Stimulated activated CD8-positive, alpha-beta memory T cell treated with anti-CD3 and anti-CD28 coated beads, Interleukin-15, amount 100 ng/mL, for 48 hours (primary cell): ENCODE measurements around the gene SPARC.
"Not testable (repeated sequence)": the region's sequence is repeated elsewhere in the genome, so short reads cannot be mapped to it uniquely, and the experiment has no call there.

Experiments
- DNase-seq, 2 donors: peaks; one replicate each; pipeline ENCODE4 v3.0.0-alpha.2; 2020; ENCODE audit warnings: low read depth in 2 of 2

Gene SPARC

DNA sequence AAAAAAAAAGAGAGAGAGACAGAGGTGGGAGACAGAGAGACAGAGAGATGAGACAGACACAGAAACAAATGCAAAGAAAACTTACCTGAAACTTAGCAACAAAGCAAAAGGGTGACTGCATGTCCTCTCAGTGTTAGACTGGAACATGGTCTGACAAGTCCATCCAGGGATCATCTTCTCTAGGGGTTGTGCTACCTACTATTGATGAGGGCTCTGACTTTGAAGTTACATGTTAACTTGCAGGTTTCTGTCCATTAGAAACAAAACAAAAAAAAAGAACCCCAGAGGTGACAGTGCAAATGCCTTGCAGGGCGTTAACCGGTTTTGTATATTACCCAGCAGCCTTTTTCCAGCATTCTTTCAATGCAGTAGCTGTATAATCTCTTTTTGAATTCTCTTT is 13.6 kb upstream of the SPARC start:
- DNase-seq = no peak

- no peak for DNase-seq
These were observed 12.6 kb upstream of the SPARC start for GRCh38 chr5:151699071-151699901.

DNA sequence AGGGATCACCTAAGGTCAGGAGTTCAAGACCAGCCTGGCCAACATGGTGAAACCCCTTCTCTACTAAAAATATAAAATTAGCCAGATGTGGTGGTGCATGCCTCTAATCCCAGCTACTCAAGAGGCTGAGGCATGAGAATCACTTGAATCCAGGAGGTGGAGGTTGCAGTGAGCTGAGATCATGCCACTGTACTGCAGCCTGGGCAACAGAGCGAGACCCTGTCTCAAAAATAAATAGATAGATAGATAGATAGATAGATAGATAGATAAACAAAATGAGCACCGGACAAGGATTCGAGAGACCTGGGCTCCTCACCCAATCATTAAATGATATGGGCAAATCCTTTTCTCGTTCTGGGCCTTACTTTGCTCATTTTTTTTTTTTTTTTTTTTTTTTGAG is 11.4 kb upstream of the SPARC start:
- DNase-seq = not testable (repeated sequence)

DNA sequence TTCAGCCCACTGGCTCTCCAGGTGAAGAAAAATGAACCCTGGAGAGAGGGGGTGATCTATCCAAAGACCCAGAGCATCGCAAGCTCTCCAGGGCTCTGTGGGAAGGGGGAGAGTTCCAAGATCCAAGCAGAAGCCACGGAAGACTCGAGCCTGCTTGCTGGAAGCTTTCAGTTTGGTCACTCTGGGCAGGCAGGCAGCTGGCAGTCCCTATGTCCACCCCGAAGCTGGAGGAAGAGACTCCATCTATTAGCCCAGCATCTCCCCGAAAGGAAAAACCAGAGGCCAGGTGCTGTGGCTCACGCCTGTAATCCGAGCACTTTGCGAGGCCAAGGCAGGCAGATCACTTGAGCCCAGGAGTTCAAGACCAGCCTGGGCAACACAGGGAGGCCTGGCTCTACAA is 10.7 kb upstream of the SPARC start:
- DNase-seq = no peak

- no peak for DNase-seq
These were observed 9.9 kb upstream of the SPARC start for GRCh38 chr5:151696470-151697061.

DNA sequence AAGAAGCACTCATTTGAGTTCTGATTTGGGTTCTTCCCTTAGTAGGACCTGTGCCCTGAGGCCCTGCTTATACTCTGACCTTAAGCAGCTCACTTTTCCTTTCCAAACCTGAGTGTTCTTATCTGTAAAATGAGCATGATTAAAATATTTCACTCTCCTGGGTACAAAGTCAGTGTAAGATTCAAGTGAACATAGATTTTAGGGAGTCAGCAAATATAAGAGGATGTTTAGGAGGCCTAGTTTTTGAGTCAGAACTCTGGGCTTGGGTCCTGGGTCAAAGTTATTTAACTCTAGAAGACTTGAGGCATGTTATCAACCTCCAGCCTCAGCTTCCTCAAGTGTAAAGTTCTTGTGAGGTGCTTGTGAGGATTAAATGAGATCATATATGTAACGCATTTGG is 8.7 kb upstream of the SPARC start:
- DNase-seq = no peak

DNA sequence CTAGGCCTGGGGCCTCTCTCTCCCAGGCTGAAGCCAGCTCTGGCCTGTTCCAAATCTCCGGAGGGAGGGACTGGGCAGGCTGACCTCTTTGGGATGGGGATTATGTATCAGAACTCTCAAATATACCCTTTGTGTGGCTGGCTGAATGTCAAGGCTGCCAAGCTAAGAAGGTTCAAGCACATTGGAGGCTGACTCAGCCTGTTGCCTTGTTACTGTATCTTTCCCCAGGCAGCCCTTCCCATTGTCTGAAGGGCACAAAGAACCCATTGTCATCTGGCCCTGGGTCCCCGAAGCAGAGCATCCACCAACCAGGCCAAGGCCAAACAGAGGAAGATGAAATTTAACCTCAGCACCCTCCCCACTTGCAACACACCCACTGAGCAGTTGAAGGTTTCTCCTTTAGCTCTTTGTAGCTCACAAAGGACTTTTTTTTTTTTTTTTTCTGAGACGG is 7.3 kb upstream of the SPARC start:
- no peak for DNase-seq

DNA sequence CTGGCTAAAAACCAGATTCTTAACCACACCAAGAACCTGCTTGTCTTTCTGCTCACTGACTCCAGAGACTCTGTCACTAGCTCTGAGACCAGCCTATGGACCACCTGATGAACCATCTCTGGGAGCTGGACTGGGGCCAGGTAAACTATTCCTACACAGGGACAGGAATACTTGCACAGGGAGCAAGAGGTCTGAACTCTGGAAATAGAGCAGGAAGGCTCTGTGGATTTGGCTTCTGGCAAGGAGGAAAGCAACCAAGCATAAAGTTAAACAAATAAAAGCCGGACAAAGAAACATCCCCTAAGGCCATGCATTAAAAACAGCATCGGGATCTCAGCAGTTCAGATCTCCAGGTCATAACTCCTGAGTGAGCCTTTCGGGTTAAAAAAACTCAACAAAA is 5.6 kb upstream of the SPARC start:
- no peak for DNase-seq

- no peak for DNase-seq
These were observed 5.0 kb upstream of the SPARC start for GRCh38 chr5:151691706-151692105.

DNA sequence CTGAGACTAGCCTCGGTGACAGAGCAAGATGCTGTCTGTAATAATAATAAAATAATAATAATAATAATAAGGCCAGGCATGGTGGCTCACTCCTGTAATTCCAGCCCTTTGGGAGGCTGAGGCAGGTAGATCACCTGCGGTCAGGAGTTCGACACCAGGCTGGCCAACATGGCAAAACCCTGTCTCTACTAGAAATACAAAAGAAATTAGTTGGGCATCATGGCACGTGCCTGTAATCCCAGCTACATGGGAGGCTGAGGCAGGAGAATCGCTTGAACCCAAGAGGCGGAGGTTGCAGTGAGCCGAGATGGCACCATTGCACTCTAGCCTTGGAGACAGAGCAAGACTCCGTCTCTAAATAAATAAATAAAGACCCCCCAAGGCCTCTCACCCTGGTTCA is 2.9 kb upstream of the SPARC start:
- DNase-seq = not testable (repeated sequence)

GRCh38 chr5:151688436-151688835 is 1.7 kb upstream of the SPARC start:
- DNase-seq = no peak

- no peak for DNase-seq
These were observed 704 bp downstream of the SPARC start for GRCh38 chr5:151685749-151686673.

- no peak for DNase-seq
These were observed 1.9 kb downstream of the SPARC start for GRCh38 chr5:151684690-151685361.

GRCh38 chr5:151683986-151684588 is 2.6 kb downstream of the SPARC start:
- DNase-seq = no peak

GRCh38 chr5:151683444-151683843 is 3.3 kb downstream of the SPARC start:
- DNase-seq = no peak

- no peak for DNase-seq
These were observed 3.9 kb downstream of the SPARC start for GRCh38 chr5:151682751-151683331.

- DNase-seq = no peak
These were observed 4.5 kb downstream of the SPARC start for GRCh38 chr5:151682240-151682639.

- no peak for DNase-seq
These were observed 5.7 kb downstream of the SPARC start for GRCh38 chr5:151680944-151681427.

DNA sequence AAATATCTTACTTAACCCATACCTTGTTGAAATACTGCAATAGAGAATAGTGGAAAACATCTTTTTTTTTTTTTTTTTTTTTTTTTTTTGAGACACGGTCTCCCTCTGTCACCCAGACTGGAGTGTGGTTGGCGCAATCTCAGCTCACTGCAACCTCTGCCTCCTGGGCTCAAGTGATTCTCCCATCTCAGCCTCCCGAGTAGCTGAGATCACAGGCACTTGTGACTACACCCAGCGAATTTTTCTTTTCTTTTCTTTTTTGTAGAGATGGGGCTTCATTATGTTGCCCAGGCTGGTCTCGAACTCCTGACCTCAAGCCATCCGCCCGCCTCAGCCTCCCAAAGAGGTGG is 6.6 kb downstream of the SPARC start:
- DNase-seq = not testable (repeated sequence)

DNA sequence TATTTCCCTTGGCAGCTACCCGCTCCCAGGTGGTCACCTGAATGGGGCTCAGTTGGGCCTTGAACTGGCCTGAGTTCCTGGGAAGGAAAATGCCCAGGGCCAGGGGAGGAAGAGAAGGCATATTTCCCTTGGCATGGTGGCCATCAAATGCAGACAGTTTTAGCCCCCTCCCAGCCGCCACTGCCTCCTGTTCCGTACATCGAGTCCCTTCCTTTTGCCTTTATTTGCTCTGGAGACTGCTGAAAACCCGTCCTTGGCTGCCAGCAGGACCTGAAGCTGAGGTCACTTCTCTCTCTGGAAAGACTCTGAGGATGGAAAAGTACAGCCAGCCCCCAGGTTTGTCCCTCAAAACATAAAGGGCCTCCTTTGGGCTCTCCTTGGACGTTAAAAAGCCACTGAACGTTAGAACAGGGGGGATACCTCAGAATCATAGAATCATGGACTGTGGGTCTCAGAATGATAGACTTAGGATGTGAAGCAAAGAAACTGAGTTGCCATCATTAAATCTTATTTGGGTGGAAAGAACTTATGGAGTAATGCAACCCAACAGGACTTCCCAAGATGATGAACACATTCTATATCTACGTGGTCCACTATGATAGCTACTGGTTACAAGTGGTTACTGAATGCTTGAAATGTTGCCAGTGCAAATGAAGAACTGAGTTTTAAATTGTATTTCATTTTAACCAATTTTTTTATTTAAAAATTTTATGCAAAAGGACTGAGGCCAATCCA is 7.1 kb downstream of the SPARC start:
- no peak for DNase-seq
